ENCODE results near the gene ARFGAP2. TPM values are rescaled to one million over a fixed set of nuclear protein-coding genes. Genes with fewer than 3 reads are reported as not detected.
"Not testable (repeated sequence)": the region's sequence is repeated elsewhere in the genome, so short reads cannot be mapped to it uniquely, and the experiment has no call there.

ARFGAP2 gene
- total RNA-seq, 2 experiments from 2014 or later, result 88.7 to 93.5 TPM

- CTCF ChIA-PET, result interaction anchor here (0.7 to 6.8 kb wide), 2 partner anchors 13 to 94 kb away, joined by 4 to 30 read pairs; partner anchors contain the start of gene ARFGAP2
- POLR2A ChIA-PET, result not testable (repeated sequence)
These were observed 14.5 kb upstream of the ARFGAP2 start for GRCh38 chr11:47191137-47191536.

GRCh38 chr11:47189100-47189834 lies 12.6 kb upstream of the ARFGAP2 start:
- POLR2A ChIA-PET, result no interaction called here
- CTCF ChIA-PET, result interaction anchor here (6.8 kb wide), 1 partner anchor 11 kb away, joined by 30 read pairs; the partner anchor contains the start of gene ARFGAP2

GRCh38 chr11:47188259-47188658 lies 11.6 kb upstream of the ARFGAP2 start:
- POLR2A ChIA-PET, result no interaction called here
- CTCF ChIA-PET, result interaction anchor here (1.1 to 6.8 kb wide), 2 partner anchors 10 to 17 kb away, joined by 3 to 30 read pairs; partner anchors contain the start of gene ARFGAP2

GRCh38 chr11:47187723-47188122 lies 11.0 kb upstream of the ARFGAP2 start:
- CTCF ChIA-PET, result interaction anchor here (0.8 to 6.8 kb wide), 4 partner anchors 10 to 17 kb away, joined by 3 to 30 read pairs (median 4); partner anchors contain the start of gene ARFGAP2
- POLR2A ChIA-PET, result no interaction called here

- ChIA-PET POLR2A (interaction anchor here (0.5 to 1.4 kb wide), 5 partner anchors 27 to 534 kb away, joined by 3 to 9 read pairs (median 5); partner anchors contain the start of gene DDB2), CTCF (interaction anchor here (0.8 to 6.8 kb wide), 6 partner anchors 9 to 72 kb away, joined by 3 to 30 read pairs (median 4); partner anchors contain the start of genes ACP2 and ARFGAP2)
These were observed 10.3 kb upstream of the ARFGAP2 start for GRCh38 chr11:47186700-47187695.

GRCh38 chr11:47186076-47186699 lies 9.5 kb upstream of the ARFGAP2 start, which contains the start of gene PACSIN3:
PACSIN3 (minus strand) TSS chr11:47186434; CDS start chr11:47182727, 3,707 bp downstream.
- ChIA-PET CTCF (interaction anchor here (1.1 to 6.8 kb wide), 5 partner anchors 8 to 73 kb away, joined by 3 to 30 read pairs (median 5); partner anchors contain the start of genes ACP2 and ARFGAP2), POLR2A (interaction anchor here (0.5 to 1.4 kb wide), 4 partner anchors 28 to 533 kb away, joined by 3 to 9 read pairs (median 5); partner anchors contain the start of gene DDB2)

GRCh38 chr11:47185305-47186075 lies 8.8 kb upstream of the ARFGAP2 start:
- POLR2A ChIA-PET, result interaction anchor here (0.5 to 1.1 kb wide), 2 partner anchors 29 to 45 kb away, joined by 3 to 8 read pairs; partner anchors contain the start of gene DDB2

GRCh38 chr11:47184711-47185304 lies 8.1 kb upstream of the ARFGAP2 start:
- ChIA-PET CTCF (interaction anchor here (0.6 to 1.6 kb wide), 5 partner anchors 8 to 94 kb away, joined by 3 to 5 read pairs (median 3); partner anchors contain the start of gene ARFGAP2), POLR2A (interaction anchor here (1.1 kb wide), 1 partner anchor 30 kb away, joined by 8 read pairs; the partner anchor contains the start of gene DDB2)

More at GRCh38 chr11:47185305-47186075, 8.8 kb upstream of the ARFGAP2 start:
- CTCF ChIA-PET, result interaction anchor here (1.0 to 1.6 kb wide), 4 partner anchors 9 to 81 kb away, joined by 3 to 5 read pairs (median 3); partner anchors contain the start of gene ARFGAP2

- CTCF ChIA-PET, result interaction anchor here (0.6 kb wide), 1 partner anchor 95 kb away, joined by 3 read pairs; no protein-coding TSS in a partner anchor
These were observed 7.3 kb upstream of the ARFGAP2 start for GRCh38 chr11:47183969-47184368.

GRCh38 chr11:47183031-47183856 lies 6.6 kb upstream of the ARFGAP2 start:
- ChIA-PET CTCF (interaction anchor here (0.6 to 1.4 kb wide), 3 partner anchors 8 to 64 kb away, joined by 3 to 4 read pairs (median 3); no protein-coding TSS in a partner anchor), POLR2A (no interaction called here)

More at GRCh38 chr11:47183969-47184368, 7.3 kb upstream of the ARFGAP2 start:
- POLR2A ChIA-PET, result no interaction called here

- CTCF ChIA-PET, result interaction anchor here (1.2 to 1.4 kb wide), 2 partner anchors 15 to 65 kb away, joined by 3 to 4 read pairs; no protein-coding TSS in a partner anchor
These were observed 5.7 kb upstream of the ARFGAP2 start for GRCh38 chr11:47182380-47182779.

GRCh38 chr11:47181271-47181670 lies 4.6 kb upstream of the ARFGAP2 start:
- ChIA-PET POLR2A (no interaction called here), CTCF (interaction anchor here (0.7 to 0.9 kb wide), 2 partner anchors 44 to 246 kb away, joined by 3 to 4 read pairs; no protein-coding TSS in a partner anchor)

More at GRCh38 chr11:47182380-47182779, 5.7 kb upstream of the ARFGAP2 start:
- POLR2A ChIA-PET, result interaction anchor here (0.7 kb wide), 1 partner anchor 30 kb away, joined by 3 read pairs; no protein-coding TSS in a partner anchor

GRCh38 chr11:47180006-47180787 lies 3.5 kb upstream of the ARFGAP2 start:
- CTCF ChIA-PET, result interaction anchor here (0.7 to 3.4 kb wide), 8 partner anchors 9 to 245 kb away, joined by 3 to 30 read pairs (median 4); partner anchors contain the start of genes ACP2, DDB2 and PACSIN3
- POLR2A ChIA-PET, result interaction anchor here (0.5 kb wide), 1 partner anchor 49 kb away, joined by 3 read pairs; no protein-coding TSS in a partner anchor

GRCh38 chr11:47179655-47179991 lies 2.9 kb upstream of the ARFGAP2 start:
- POLR2A ChIA-PET, result interaction anchor here (0.5 kb wide), 1 partner anchor 49 kb away, joined by 3 read pairs; no protein-coding TSS in a partner anchor
- CTCF ChIA-PET, result interaction anchor here (0.9 to 3.4 kb wide), 7 partner anchors 10 to 194 kb away, joined by 3 to 30 read pairs (median 5); partner anchors contain the start of genes ACP2, DDB2 and PACSIN3

Data from activated CD8-positive, alpha-beta memory T cell treated with anti-CD3 and anti-CD28 coated beads for 36 hours (primary cell).